ENCODE results near the gene ANO2. TPM values are rescaled to one million over a fixed set of nuclear protein-coding genes. Genes with fewer than 3 reads are reported as not detected.

ANO2 gene
- total and polyA plus RNA-seq, 2 donors (not counting 3 experiments of a cell fraction or from before 2014, with no cell fraction given): 15.4 to 65.0 TPM

DNA sequence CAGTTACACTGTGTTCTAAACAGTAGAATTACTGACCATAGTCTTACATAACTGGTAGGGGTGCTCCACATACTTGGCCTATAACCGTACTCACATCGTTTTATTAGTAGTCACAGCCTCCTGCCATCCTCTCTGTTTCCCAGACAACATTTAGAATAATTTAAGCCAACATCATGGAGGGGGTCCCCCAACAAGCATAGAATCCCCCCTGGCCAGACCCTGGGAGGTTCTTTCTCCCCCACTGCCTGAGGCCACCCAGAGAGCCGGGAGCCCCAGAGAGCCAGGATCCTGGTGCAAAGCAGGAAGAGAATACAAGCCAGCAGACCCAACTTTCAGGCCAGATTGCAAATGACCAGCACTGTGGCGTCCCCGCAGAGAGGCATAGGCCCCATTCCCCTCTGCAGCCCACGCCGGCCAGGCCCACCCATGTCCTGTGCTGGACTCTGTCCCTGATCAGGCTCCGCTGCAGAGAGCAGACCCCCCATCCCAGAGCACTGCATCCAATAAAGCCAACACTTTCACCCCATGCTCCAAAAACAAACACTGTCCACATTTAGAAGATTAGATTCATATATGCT is 317.9 kb downstream of the ANO2 start:
- H3K4me3 ChIP-seq (replicated peaks in 1 of 3; ENCODE audit: insufficient read depth in 1 of 3, low read depth in 1 of 3, low read length in 3 of 3): no peak overlapping the region
- no peaks in the 10 kb centered on the region for H3K79me2 ChIP-seq (ENCODE audit: control insufficient read depth, insufficient read depth, low read length)
- no peaks in the 10 kb centered on the region for H3K9me3 ChIP-seq (replicated peaks; ENCODE audit: control insufficient read depth, insufficient read depth, low read length)
- no peak overlapping the region for H3K4me2 ChIP-seq (ENCODE audit: insufficient read depth, low read length)
- intact Hi-C loops (cut with micrococcal nuclease) (no loop called here), dilution Hi-C loops (cut with MboI; ENCODE audit: extremely low pct_ligation_motif_present, low sequenced_read_pairs) (no loop called here)
- no TSS peak for BruUV-seq (replicated peaks)
- peaks cover 0 to 20% of the 10 kb centered on the region in 2 experiments for H3K36me3 ChIP-seq (ENCODE audit: control insufficient read depth in 2 of 2, extremely low read depth in 1 of 2, insufficient read depth in 2 of 2, low read length in 2 of 2)
- peaks cover 16% of the 10 kb centered on the region for H3K4me1 ChIP-seq (ENCODE audit: control insufficient read depth, extremely low read depth, insufficient read depth, low read length)
- TF ChIP-seq EZH2 (IDR thresholded peaks at IDR 0.05; ENCODE audit: borderline replicate concordance, low read depth, low read length, severe bottlenecking): no peak
- TF ChIP-seq GATA2 (IDR thresholded peaks at IDR 0.05; ENCODE audit: insufficient read depth, insufficient read length, low read depth, low read length): no peak
- TF ChIP-seq POLR2AphosphoS5 (IDR thresholded peaks at IDR 0.05; ENCODE audit: insufficient read depth, low read depth, low read length): no peak
- no peak for TF ChIP-seq POLR2A (IDR thresholded peaks at IDR 0.05; ENCODE audit: low read depth, low read length)
- TF ChIP-seq FOS (IDR thresholded peaks at IDR 0.05; ENCODE audit: borderline replicate concordance, insufficient read depth, low read length): no peak
- TF ChIP-seq MYC (IDR thresholded peaks at IDR 0.05; ENCODE audit: low read depth, low read length): no peak
- TF ChIP-seq, protein P1, sequence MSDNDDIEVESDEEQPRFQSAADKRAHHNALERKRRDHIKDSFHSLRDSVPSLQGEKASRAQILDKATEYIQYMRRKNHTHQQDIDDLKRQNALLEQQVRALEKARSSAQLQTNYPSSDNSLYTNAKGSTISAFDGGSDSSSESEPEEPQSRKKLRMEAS (IDR thresholded peaks at IDR 0.05; ENCODE audit: insufficient read depth, insufficient read length): no peak
- TF ChIP-seq JUN (IDR thresholded peaks at IDR 0.05; ENCODE audit: borderline replicate concordance, insufficient read depth, insufficient read length, low read depth): no peak
- TF ChIP-seq, protein P2, sequence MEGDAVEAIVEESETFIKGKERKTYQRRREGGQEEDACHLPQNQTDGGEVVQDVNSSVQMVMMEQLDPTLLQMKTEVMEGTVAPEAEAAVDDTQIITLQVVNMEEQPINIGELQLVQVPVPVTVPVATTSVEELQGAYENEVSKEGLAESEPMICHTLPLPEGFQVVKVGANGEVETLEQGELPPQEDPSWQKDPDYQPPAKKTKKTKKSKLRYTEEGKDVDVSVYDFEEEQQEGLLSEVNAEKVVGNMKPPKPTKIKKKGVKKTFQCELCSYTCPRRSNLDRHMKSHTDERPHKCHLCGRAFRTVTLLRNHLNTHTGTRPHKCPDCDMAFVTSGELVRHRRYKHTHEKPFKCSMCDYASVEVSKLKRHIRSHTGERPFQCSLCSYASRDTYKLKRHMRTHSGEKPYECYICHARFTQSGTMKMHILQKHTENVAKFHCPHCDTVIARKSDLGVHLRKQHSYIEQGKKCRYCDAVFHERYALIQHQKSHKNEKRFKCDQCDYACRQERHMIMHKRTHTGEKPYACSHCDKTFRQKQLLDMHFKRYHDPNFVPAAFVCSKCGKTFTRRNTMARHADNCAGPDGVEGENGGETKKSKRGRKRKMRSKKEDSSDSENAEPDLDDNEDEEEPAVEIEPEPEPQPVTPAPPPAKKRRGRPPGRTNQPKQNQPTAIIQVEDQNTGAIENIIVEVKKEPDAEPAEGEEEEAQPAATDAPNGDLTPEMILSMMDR (IDR thresholded peaks at IDR 0.05; ENCODE audit: extremely low read depth in 1 of 2, insufficient read depth in 1 of 2, low read depth in 1 of 2, low read length in 2 of 2): no peak
- ChIA-PET POLR2A (no interaction called here), CTCF (interaction anchor here (3.2 kb wide), 1 partner anchor 12 kb away, joined by 9 read pairs; no protein-coding TSS in a partner anchor)
- H3K27ac ChIP-seq (ENCODE audit: insufficient read depth, low read depth, low read length): no peak overlapping the region
- H3K9me1 ChIP-seq (replicated peaks; ENCODE audit: control insufficient read depth, extremely low read depth, insufficient read depth, low read length): no peaks in the 10 kb centered on the region
- no peak for FAIRE-seq
- no peaks in the 10 kb centered on the region for H4K20me1 ChIP-seq (replicated peaks; ENCODE audit: control insufficient read depth, extremely low read depth, insufficient read depth, low read length)
- no peak overlapping the region for H3K9ac ChIP-seq (replicated peaks; ENCODE audit: extremely low read depth, insufficient read depth, low read length)
- H2AFZ ChIP-seq (ENCODE audit: low read depth, low read length): no peak overlapping the region
- no peak for DNase-seq (ENCODE audit: low read depth, low spot score)
- H3K27me3 ChIP-seq (ENCODE audit: control insufficient read depth in 2 of 2, insufficient read depth in 2 of 2, low read length in 2 of 2): no peaks in the 10 kb centered on the region
